Stimulated activated CD4-positive, alpha-beta T cell treated with anti-CD3 and anti-CD28 coated beads, TNF-alpha, amount 100 ng/mL, for 48 hours (primary cell): ENCODE results near the gene LRRC46.

Source experiments
- DNase-seq, 3 donors: peaks; one replicate each; pipeline ENCODE4 v3.0.0-alpha.2; 2020; ENCODE audit warnings: low read depth in 3 of 3

Gene LRRC46

GRCh38 chr17:47831003-47831933 lies at the start of gene LRRC46, which contains the start of gene MRPL10:
Gene LRRC46 (plus strand): TSS chr17:47831670. CDS start chr17:47831990, 320 bp downstream.
Gene MRPL10 (minus strand): TSS chr17:47831541. CDS start chr17:47831511, 30 bp downstream.
- DNase-seq = peak; percentile 87 to 90 (median 87)

GRCh38 chr17:47785538-47786123 lies 45.8 kb upstream of the LRRC46 start:
- DNase-seq = no peak

GRCh38 chr17:47789611-47790561 lies 41.6 kb upstream of the LRRC46 start:
- DNase-seq = peak; percentile 37 to 52 (median 38)

- DNase-seq = no peak
These were observed 40.4 kb upstream of the LRRC46 start for GRCh38 chr17:47791025-47791424.

GRCh38 chr17:47792457-47792856 lies 39.0 kb upstream of the LRRC46 start:
- DNase-seq = no peak

- no peak for DNase-seq
These were observed 38.5 kb upstream of the LRRC46 start for GRCh38 chr17:47792979-47793378.

GRCh38 chr17:47797797-47798196 lies 33.7 kb upstream of the LRRC46 start:
- no peak for DNase-seq

- DNase-seq = no peak
These were observed 30.8 kb upstream of the LRRC46 start for GRCh38 chr17:47800686-47801085.

- DNase-seq = no peak
These were observed 30.2 kb upstream of the LRRC46 start for GRCh38 chr17:47801176-47801765.

GRCh38 chr17:47801906-47802305 lies 29.6 kb upstream of the LRRC46 start:
- no peak for DNase-seq

GRCh38 chr17:47802341-47803022 lies 29.0 kb upstream of the LRRC46 start:
- peak; percentile 23 to 46 (median 32) for DNase-seq

GRCh38 chr17:47803201-47803600 lies 28.3 kb upstream of the LRRC46 start:
- no peak for DNase-seq

- no peak for DNase-seq
These were observed 27.7 kb upstream of the LRRC46 start for GRCh38 chr17:47803751-47804150.

- DNase-seq = no peak
These were observed 27.0 kb upstream of the LRRC46 start for GRCh38 chr17:47804461-47804860.

GRCh38 chr17:47806026-47806912 lies 25.2 kb upstream of the LRRC46 start:
- DNase-seq = no peak

GRCh38 chr17:47806913-47807255 lies 24.6 kb upstream of the LRRC46 start:
- no peak for DNase-seq

- no peak for DNase-seq
These were observed 24.0 kb upstream of the LRRC46 start for GRCh38 chr17:47807421-47807820.

- DNase-seq = no peak
These were observed 23.2 kb upstream of the LRRC46 start for GRCh38 chr17:47808036-47808829.
